Measurements from ENCODE around the gene CTAGE8.
"Not testable (repeated sequence)": the region's sequence is repeated elsewhere in the genome, so short reads cannot be mapped to it uniquely, and the experiment has no call there.

Gene CTAGE8

DNA sequence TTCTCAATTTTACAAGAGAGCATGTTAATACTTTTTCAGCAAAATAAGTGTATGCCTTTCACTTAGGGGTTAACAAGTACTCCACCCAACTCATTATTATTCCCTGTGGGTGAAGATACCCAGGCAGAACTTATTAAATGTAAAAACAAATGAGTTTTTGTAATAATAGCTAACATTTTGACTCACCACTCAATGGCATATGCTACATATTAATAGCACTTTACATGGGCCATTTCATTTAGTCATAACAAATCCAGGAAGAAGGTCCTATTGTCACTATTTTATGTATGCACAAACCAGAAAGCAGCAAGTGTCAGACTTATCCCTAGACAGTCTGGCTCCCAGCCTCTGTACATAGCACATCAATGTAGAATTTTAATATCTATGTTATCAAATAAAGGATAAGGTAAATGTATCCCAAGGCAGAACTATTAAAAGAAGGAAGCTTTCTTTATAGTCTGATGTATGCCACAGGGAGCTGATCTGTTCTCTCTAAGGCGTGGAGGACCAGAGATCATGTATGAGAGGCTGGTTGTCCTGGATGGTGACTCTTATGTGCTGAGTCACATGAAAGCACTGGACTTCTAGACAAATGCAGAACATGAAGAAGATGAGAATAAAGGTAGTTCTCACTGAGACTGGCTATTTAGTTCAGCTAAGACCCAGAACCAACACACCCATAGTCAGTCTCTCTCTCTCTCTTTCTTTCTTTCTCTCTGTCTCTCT lies 33.7 kb upstream of the CTAGE8 start:
- H3K27ac ChIP-seq (ENCODE audit: low read depth, low read length, poor library complexity, severe bottlenecking); H3K79me2 ChIP-seq (ENCODE audit: insufficient read depth, low read length); H3K9me2 ChIP-seq (ENCODE audit: low read depth, low read length); H3F3A ChIP-seq (ENCODE audit: insufficient read depth, low read length); H3K4me1 ChIP-seq (ENCODE audit: insufficient read depth, low read length, severe bottlenecking); H3K9me3 ChIP-seq (ENCODE audit: low read length); H3K4me2 ChIP-seq (ENCODE audit: low read length); H4K20me1 ChIP-seq (ENCODE audit: insufficient read depth, low read length); H3K9ac ChIP-seq (ENCODE audit: low read length); H3K27me3 ChIP-seq (ENCODE audit: insufficient read depth, low read length); H3K36me3 ChIP-seq (ENCODE audit: insufficient read depth, low read length); H2AFZ ChIP-seq (ENCODE audit: low read length); H3K4me3 ChIP-seq (ENCODE audit: low read depth, low read length, poor library complexity, severe bottlenecking): not testable (repeated sequence)

DNA sequence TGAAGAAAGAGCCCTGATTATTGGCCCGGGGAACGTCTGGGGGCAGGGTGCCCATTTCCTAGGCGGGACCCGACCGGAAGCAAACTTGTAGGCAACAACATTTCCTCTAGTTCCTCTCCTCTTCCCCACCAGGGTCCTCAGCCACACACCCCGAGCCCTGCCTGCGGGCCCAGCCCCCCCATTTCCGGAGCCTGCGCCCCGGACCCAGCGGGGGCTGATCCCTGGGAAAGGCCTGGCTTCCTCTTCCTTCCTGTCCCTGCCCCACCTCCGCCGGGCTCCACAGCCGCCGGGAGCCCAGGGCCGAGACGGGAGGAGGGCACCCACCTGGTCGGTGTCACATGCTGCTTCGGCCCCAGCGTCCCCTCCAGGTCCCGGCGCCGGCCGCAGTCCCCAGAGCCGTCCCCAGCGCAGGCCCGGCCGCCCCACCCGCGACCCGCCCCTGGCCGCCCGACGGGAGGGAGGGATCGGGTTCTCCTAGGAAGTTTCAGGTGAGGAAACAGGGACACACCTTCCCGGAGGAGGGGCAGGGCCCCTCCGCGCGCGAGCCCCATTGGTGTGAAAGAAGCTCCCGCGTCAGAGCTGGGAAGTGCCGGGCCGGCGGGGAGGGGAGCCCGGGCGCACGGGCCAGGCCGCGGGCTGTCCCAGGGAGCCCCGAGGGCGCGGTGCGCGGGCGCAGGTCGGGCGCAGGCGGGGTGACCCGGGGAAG lies 24.9 kb upstream of the CTAGE8 start:
- H3K36me3 ChIP-seq (ENCODE audit: insufficient read depth, low read length); H3K27ac ChIP-seq (ENCODE audit: low read depth, low read length, poor library complexity, severe bottlenecking); H3K9me2 ChIP-seq (ENCODE audit: low read depth, low read length); H3K4me1 ChIP-seq (ENCODE audit: insufficient read depth, low read length, severe bottlenecking); H4K20me1 ChIP-seq (ENCODE audit: insufficient read depth, low read length); H3F3A ChIP-seq (ENCODE audit: insufficient read depth, low read length); H3K4me2 ChIP-seq (ENCODE audit: low read length); H3K4me3 ChIP-seq (ENCODE audit: low read depth, low read length, poor library complexity, severe bottlenecking); H3K79me2 ChIP-seq (ENCODE audit: insufficient read depth, low read length); H3K27me3 ChIP-seq (ENCODE audit: insufficient read depth, low read length); H2AFZ ChIP-seq (ENCODE audit: low read length); H3K9me3 ChIP-seq (ENCODE audit: low read length); H3K9ac ChIP-seq (ENCODE audit: low read length): not testable (repeated sequence)

DNA sequence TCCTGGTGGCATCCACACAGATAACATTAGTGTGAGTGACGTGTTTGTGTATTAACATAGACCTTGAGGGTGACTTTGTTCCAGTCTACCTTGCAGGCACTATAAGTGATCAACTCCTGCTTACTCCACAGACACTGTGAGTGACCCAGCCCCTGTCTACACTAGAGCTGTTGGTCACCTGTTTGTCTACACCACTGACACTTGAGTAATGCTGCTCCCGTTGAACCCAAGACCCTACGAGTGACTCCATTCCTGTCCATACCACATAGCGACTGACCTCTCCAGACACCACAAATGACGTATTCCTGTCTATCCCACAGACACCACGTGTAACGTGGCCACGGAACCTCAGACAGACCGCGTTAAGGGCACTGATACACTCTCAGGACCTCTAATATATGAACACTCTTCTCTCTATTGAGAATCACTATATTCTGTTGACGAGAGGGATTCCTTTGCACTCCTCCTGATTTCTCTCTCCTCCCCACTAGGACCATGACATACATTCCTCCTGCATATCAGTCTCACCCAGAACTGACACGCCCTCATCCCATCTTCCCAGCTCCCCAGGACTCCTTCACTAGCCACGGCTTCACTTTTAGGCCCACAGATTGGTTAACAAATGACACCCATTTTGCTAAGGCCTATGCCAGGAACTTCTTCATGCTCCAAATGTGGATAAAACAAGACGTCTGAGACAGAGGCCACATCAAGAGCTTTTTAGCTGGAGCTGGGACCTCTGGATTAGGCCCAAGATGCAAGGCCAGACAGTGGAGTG lies 23.5 kb upstream of the CTAGE8 start:
- not testable (repeated sequence) for H3K4me1 ChIP-seq (ENCODE audit: insufficient read depth, low read length, severe bottlenecking); H3K4me2 ChIP-seq (ENCODE audit: low read length); H3K79me2 ChIP-seq (ENCODE audit: insufficient read depth, low read length); H3K36me3 ChIP-seq (ENCODE audit: insufficient read depth, low read length); H3K9ac ChIP-seq (ENCODE audit: low read length); H3K27me3 ChIP-seq (ENCODE audit: insufficient read depth, low read length); H3K4me3 ChIP-seq (ENCODE audit: low read depth, low read length, poor library complexity, severe bottlenecking); H3K9me3 ChIP-seq (ENCODE audit: low read length); H3K9me2 ChIP-seq (ENCODE audit: low read depth, low read length); H3K27ac ChIP-seq (ENCODE audit: low read depth, low read length, poor library complexity, severe bottlenecking); H2AFZ ChIP-seq (ENCODE audit: low read length); H4K20me1 ChIP-seq (ENCODE audit: insufficient read depth, low read length); H3F3A ChIP-seq (ENCODE audit: insufficient read depth, low read length)

DNA sequence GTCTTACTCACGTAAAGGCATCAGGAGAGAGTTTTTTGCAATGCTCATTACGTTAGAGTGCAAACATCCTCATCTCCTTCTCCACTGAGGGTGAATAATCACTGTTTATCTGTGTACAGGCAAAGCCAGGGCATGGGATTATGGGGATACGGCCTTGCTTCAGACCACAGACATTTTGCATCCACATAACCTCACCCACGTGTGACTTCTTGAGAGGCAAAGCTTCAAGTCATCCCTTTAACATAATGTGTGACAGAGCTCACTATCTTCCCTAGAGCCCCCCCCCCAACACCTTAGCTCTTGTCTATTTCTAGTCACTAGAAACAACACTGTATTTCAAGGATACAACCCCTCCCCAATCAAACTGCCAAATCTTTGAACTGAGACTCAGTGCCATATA lies 22.5 kb upstream of the CTAGE8 start:
- not testable (repeated sequence) for H3K36me3 ChIP-seq (ENCODE audit: insufficient read depth, low read length); H3K27ac ChIP-seq (ENCODE audit: low read depth, low read length, poor library complexity, severe bottlenecking); H3K9me2 ChIP-seq (ENCODE audit: low read depth, low read length); H3K79me2 ChIP-seq (ENCODE audit: insufficient read depth, low read length); H3K4me1 ChIP-seq (ENCODE audit: insufficient read depth, low read length, severe bottlenecking); H3K9me3 ChIP-seq (ENCODE audit: low read length); H2AFZ ChIP-seq (ENCODE audit: low read length); H3K27me3 ChIP-seq (ENCODE audit: insufficient read depth, low read length); H4K20me1 ChIP-seq (ENCODE audit: insufficient read depth, low read length); H3F3A ChIP-seq (ENCODE audit: insufficient read depth, low read length); H3K9ac ChIP-seq (ENCODE audit: low read length); H3K4me2 ChIP-seq (ENCODE audit: low read length); H3K4me3 ChIP-seq (ENCODE audit: low read depth, low read length, poor library complexity, severe bottlenecking)

DNA sequence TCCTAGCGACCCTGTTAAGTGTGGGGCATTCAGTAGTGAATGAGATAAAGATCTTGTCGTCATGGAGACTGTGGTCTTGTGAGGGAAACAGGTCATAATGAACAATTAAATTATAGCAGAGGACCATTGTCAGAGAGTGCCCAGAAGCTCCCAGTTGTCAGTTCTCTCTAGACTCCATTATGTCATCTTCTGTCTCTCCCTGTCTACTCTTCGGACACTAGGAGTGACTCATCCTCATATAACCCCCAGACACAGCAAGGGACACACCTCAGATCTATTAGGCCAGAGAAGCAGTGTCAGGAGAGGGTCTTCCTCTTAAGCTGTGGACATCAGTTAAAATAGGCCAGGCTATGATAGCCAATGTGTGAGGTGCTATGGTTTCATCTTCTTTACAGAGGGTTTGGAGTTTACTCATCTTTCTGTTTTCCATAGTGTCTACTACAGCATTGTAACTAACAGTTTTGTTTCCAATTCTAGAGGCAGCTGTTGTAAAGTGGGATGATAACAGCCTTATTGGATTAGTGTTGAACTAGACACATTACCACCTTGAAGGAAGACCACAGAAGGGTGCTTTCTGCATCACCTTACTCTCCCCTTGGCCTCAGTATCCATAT lies 18.2 kb upstream of the CTAGE8 start:
- not testable (repeated sequence) for H3K4me1 ChIP-seq (ENCODE audit: insufficient read depth, low read length, severe bottlenecking); H3K79me2 ChIP-seq (ENCODE audit: insufficient read depth, low read length); H2AFZ ChIP-seq (ENCODE audit: low read length); H3K27ac ChIP-seq (ENCODE audit: low read depth, low read length, poor library complexity, severe bottlenecking); H3K4me3 ChIP-seq (ENCODE audit: low read depth, low read length, poor library complexity, severe bottlenecking); H3K4me2 ChIP-seq (ENCODE audit: low read length); H3K9ac ChIP-seq (ENCODE audit: low read length); H3K27me3 ChIP-seq (ENCODE audit: insufficient read depth, low read length); H3K9me3 ChIP-seq (ENCODE audit: low read length); H4K20me1 ChIP-seq (ENCODE audit: insufficient read depth, low read length); H3F3A ChIP-seq (ENCODE audit: insufficient read depth, low read length); H3K36me3 ChIP-seq (ENCODE audit: insufficient read depth, low read length); H3K9me2 ChIP-seq (ENCODE audit: low read depth, low read length)

DNA sequence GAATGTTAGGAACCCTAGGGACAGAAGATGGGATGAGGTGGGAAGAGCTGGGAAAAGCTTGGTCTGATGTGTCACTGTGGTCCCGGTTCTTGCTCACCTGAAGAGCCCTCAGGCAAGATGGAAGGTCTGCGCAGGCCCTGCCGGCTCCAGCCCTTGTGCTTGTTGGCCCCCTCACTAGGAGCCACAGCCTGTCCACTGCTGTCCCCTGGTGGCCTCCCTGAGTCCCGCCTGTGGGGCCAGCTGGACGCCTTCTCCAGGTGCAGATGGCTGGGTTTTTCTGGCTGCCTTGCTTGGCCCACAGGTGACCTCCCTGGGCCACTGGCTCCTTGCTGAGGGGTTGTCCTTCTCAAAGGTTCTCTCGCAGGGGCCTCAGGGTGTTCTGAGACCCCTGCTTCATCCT lies 14.6 kb upstream of the CTAGE8 start:
- H2AFZ ChIP-seq (ENCODE audit: low read length); H3K36me3 ChIP-seq (ENCODE audit: insufficient read depth, low read length); H3K9ac ChIP-seq (ENCODE audit: low read length); H3K27ac ChIP-seq (ENCODE audit: low read depth, low read length, poor library complexity, severe bottlenecking); H3K4me2 ChIP-seq (ENCODE audit: low read length); H3K9me2 ChIP-seq (ENCODE audit: low read depth, low read length); H4K20me1 ChIP-seq (ENCODE audit: insufficient read depth, low read length); H3K4me1 ChIP-seq (ENCODE audit: insufficient read depth, low read length, severe bottlenecking); H3F3A ChIP-seq (ENCODE audit: insufficient read depth, low read length); H3K9me3 ChIP-seq (ENCODE audit: low read length); H3K27me3 ChIP-seq (ENCODE audit: insufficient read depth, low read length); H3K4me3 ChIP-seq (ENCODE audit: low read depth, low read length, poor library complexity, severe bottlenecking); H3K79me2 ChIP-seq (ENCODE audit: insufficient read depth, low read length): not testable (repeated sequence)

DNA sequence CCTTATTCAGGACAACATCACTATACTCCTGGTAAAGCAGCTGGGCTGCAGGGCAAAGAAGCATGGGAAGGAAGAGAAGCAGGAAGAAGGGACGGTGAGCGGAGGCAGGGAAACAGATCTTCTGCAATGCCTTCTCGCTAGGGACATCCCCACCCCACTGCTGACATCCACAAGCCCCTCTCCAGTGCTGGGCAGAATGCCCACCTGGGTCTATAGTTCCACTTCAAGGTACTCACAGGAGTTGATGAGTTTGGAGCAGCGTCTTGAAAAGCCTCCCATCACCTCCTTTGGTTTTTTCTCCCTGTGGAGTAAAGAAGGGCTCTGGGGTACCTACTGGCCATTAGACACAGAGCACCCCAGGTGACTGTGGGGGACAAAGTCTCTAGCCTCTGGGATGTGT lies 13.4 kb upstream of the CTAGE8 start:
- not testable (repeated sequence) for H3K9me3 ChIP-seq (ENCODE audit: low read length); H3K27ac ChIP-seq (ENCODE audit: low read depth, low read length, poor library complexity, severe bottlenecking); H3K79me2 ChIP-seq (ENCODE audit: insufficient read depth, low read length)

More for the DNA sequence above, 13.4 kb upstream of the CTAGE8 start:
- not testable (repeated sequence) for H3K36me3 ChIP-seq (ENCODE audit: insufficient read depth, low read length); H3K4me3 ChIP-seq (ENCODE audit: low read depth, low read length, poor library complexity, severe bottlenecking); H2AFZ ChIP-seq (ENCODE audit: low read length); H3K4me1 ChIP-seq (ENCODE audit: insufficient read depth, low read length, severe bottlenecking); H3K9me2 ChIP-seq (ENCODE audit: low read depth, low read length); H3K27me3 ChIP-seq (ENCODE audit: insufficient read depth, low read length); H4K20me1 ChIP-seq (ENCODE audit: insufficient read depth, low read length); H3K4me2 ChIP-seq (ENCODE audit: low read length); H3K9ac ChIP-seq (ENCODE audit: low read length); H3F3A ChIP-seq (ENCODE audit: insufficient read depth, low read length)
